GM18505 (cell line): Measurements from ENCODE around the gene VTA1.
"Not testable (repeated sequence)": the region's sequence is repeated elsewhere in the genome, so short reads cannot be mapped to it uniquely, and the experiment has no call there.

Experiments
- ATAC-seq: cut with Tn5 transposase; IDR thresholded peaks from one replicate; pipeline ENCODE4 v1.9.1; 2021; ENCODE audit not compliant: unreplicated experiment
- POLR2A ChIP-seq: IDR thresholded peaks from 4 replicates; pipeline ENCODE4 v1.6.1; 2011; ENCODE audit warnings: borderline replicate concordance; ENCODE audit not compliant: insufficient read depth, insufficient read length; ENCODE audit errors: extremely low read depth

VTA1 gene

GRCh38 chr6:142223938-142224337, 76.9 kb downstream of the VTA1 start:
- ATAC-seq, result no peak
- no peak for TF ChIP-seq POLR2A

- TF ChIP-seq POLR2A, result no peak
Measured at GRCh38 chr6:142225115-142225514, 78.1 kb downstream of the VTA1 start.

GRCh38 chr6:142225552-142225951, 78.5 kb downstream of the VTA1 start:
- no peak for TF ChIP-seq POLR2A
- no peak for ATAC-seq

More at GRCh38 chr6:142225115-142225514, 78.1 kb downstream of the VTA1 start:
- ATAC-seq, result no peak

GRCh38 chr6:142226731-142227130, 79.7 kb downstream of the VTA1 start:
- ATAC-seq, result no peak
- no peak for TF ChIP-seq POLR2A

GRCh38 chr6:142229518-142230270, 82.6 kb downstream of the VTA1 start:
- not testable (repeated sequence) for ATAC-seq

- ATAC-seq, result not testable (repeated sequence)
Measured at GRCh38 chr6:142232206-142233044, 85.4 kb downstream of the VTA1 start.

GRCh38 chr6:142233945-142234682, 87.1 kb downstream of the VTA1 start:
- ATAC-seq, result no peak

GRCh38 chr6:142235272-142235671, 88.2 kb downstream of the VTA1 start:
- ATAC-seq, result no peak
- TF ChIP-seq POLR2A, result no peak

More at GRCh38 chr6:142233945-142234682, 87.1 kb downstream of the VTA1 start:
- TF ChIP-seq POLR2A, result no peak

- no peak for ATAC-seq
- TF ChIP-seq POLR2A, result no peak
Measured at GRCh38 chr6:142235791-142236190, 88.7 kb downstream of the VTA1 start.

- ATAC-seq, result no peak
Measured at GRCh38 chr6:142236691-142237090, 89.6 kb downstream of the VTA1 start.

GRCh38 chr6:142238881-142239280, 91.8 kb downstream of the VTA1 start:
- no peak for ATAC-seq
- TF ChIP-seq POLR2A, result no peak

More at GRCh38 chr6:142236691-142237090, 89.6 kb downstream of the VTA1 start:
- no peak for TF ChIP-seq POLR2A

- no peak for ATAC-seq
- no peak for TF ChIP-seq POLR2A
Measured at GRCh38 chr6:142240179-142240578, 93.1 kb downstream of the VTA1 start.

GRCh38 chr6:142241061-142241460, 94.0 kb downstream of the VTA1 start:
- TF ChIP-seq POLR2A, result no peak
- ATAC-seq, result no peak

- no peak for TF ChIP-seq POLR2A
- ATAC-seq, result no peak
Measured at GRCh38 chr6:142242269-142242668, 95.2 kb downstream of the VTA1 start.

GRCh38 chr6:142246960-142247359, 99.9 kb downstream of the VTA1 start:
- peak; percentile 90 for ATAC-seq
- no peak for TF ChIP-seq POLR2A
